Muscle layer of duodenum (tissue), 2 donors: ENCODE data around the gene PDCL2.

Experiments
- H3K27ac ChIP-seq: one replicate; pipeline ENCODE4 v1.7.0; 2013; ENCODE audit warnings: mild to moderate bottlenecking, low read length
- H3K27me3 ChIP-seq: one replicate; pipeline ENCODE4 v1.7.0; 2013; ENCODE audit warnings: low read depth, mild to moderate bottlenecking, control low read depth, low read length
- H3K36me3 ChIP-seq, 2 donors: one replicate each; pipeline ENCODE4 v1.7.0; 2013; ENCODE audit warnings: low read length in 2 of 2, control low read depth in 1 of 2, mild to moderate bottlenecking in 1 of 2; ENCODE audit not compliant: insufficient read depth in 2 of 2, control insufficient read depth in 1 of 2
- H3K4me1 ChIP-seq, 2 donors: one replicate each; pipeline ENCODE4 v1.7.0; 2013; ENCODE audit warnings: low read length in 2 of 2, mild to moderate bottlenecking in 2 of 2, control low read depth in 1 of 2, moderate library complexity in 1 of 2; ENCODE audit not compliant: insufficient read depth in 2 of 2, control insufficient read depth in 1 of 2
- H3K4me3 ChIP-seq, 2 donors: one replicate each; pipeline ENCODE4 v1.7.0; 2013; ENCODE audit warnings: low read length in 2 of 2, low read depth in 1 of 2, mild to moderate bottlenecking in 1 of 2
- H3K9me3 ChIP-seq, 2 donors: one replicate each; pipeline ENCODE4 v1.7.0; 2013; ENCODE audit warnings: low read length in 2 of 2, control low read depth in 1 of 2, mild to moderate bottlenecking in 1 of 2; ENCODE audit not compliant: control insufficient read depth in 1 of 2
- donor health status: healthy.

PDCL2 gene

DNA sequence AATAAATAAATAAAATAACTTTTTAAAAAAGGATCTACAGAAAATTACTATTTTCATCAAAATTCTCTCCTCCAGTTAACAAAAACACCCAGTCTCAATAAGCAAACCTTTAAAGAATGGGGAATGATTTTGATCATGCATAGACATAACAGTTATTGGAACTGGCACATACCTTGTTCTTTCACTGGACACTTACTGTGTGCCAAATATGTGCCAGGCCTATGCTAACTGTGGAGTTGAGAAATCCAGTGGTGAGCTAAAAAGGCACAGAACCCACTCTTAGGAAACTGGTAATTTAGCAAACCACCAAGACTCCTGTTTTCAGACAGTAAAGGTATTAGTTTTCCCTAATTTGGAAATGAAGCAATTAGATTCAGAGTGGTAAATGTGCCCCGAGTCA is 84.4 kb downstream of the PDCL2 start:
- Histone ChIP-seq H3K4me1 (no peaks in the 10 kb centered on the region), H3K9me3 (no peaks in the 10 kb centered on the region), H3K27ac (no peak overlapping the region), H3K36me3 (peaks cover 0 to 4% of the 10 kb centered on the region in 2 donors), H3K27me3 (no peaks in the 10 kb centered on the region), H3K4me3 (no peak overlapping the region)
